GM19468 (cell line): ENCODE results near the gene SYT15.
"Not testable (repeated sequence)": the region's sequence is repeated elsewhere in the genome, so short reads cannot be mapped to it uniquely, and the experiment has no call there.

Experiments
- ATAC-seq: cut with Tn5 transposase; IDR thresholded peaks from one replicate; pipeline ENCODE4 v1.9.1; 2021; ENCODE audit warnings: mild to moderate bottlenecking, moderate library complexity, moderate number of reproducible peaks; ENCODE audit not compliant: unreplicated experiment; ENCODE audit errors: extremely low read depth

The SYT15 gene

GRCh38 chr10:46555713-46556514 lies 23.0 kb upstream of the SYT15 start:
- ATAC-seq, result no peak

DNA sequence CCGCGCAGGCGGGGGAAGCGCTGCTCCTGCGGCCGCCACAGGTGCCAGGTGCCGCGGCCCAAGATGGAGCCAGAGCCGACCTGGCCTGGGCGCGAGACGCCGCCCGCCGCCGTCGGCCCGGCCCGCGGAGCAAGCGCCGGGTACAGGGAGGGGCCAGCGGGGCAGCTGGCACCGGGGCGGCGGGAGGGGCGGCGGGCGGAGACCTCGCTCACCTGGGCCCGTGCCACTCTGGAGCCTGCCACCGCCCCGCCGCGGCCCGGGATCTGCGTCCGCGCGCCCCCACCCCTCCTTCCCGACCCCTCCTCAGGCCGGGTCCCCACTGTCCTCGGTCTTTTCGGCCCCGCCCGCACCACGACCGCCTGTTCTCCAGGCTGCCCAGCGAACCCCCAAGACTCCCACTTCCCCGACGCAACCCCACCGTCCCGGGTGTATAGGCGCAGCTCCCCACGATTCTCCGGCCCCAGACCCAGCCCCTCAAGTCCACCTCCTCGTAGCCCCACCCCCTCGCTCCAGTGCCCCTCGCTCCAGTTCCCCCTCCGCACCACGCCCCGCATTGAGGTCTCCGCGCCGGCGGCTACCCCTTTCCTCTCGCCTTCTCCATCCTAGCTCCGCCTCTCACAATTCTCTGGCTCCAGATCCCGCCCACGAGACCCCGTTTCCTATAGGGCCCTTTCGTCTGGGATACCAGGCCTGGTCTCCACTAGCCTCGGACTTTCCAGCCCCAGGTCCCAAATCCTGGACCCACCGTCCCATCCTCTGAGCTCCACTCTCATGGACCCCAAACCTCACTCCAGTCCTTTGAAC lies 22.2 kb upstream of the SYT15 start, which contains the start of gene GPRIN2:
TSS of gene GPRIN2 (minus strand) at position 144 of the 804 bp plus-strand sequence. CDS start 5,922 bp downstream, outside the sequence.
- no peak for ATAC-seq

GRCh38 chr10:46557319-46558121 lies 21.4 kb upstream of the SYT15 start:
- no peak for ATAC-seq

GRCh38 chr10:46558122-46558391 lies 20.9 kb upstream of the SYT15 start:
- no peak for ATAC-seq

- no peak for ATAC-seq
Measured at GRCh38 chr10:46558392-46559185, 20.3 kb upstream of the SYT15 start.

DNA sequence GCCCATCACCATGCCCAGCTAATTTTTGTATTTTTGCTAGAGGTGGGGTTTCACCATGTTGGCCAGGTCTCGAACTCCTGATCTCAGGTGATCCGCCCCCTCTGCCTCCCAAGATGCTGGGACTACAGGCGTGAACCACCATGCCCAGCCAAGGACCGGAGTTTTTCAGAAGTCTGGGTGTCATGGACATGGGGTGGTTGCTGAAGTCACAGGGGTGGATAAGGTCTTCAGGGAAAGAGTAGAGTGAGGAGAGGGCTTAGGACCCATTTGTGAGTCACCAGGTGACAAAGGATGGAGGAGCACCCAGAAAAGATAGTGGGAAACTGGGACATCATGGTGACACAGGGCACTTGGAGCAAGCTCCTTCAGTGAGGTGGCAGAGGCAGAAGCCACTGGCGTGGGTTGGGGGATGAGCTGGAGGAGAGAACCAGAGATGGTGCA lies 19.7 kb upstream of the SYT15 start:
- no peak for ATAC-seq

DNA sequence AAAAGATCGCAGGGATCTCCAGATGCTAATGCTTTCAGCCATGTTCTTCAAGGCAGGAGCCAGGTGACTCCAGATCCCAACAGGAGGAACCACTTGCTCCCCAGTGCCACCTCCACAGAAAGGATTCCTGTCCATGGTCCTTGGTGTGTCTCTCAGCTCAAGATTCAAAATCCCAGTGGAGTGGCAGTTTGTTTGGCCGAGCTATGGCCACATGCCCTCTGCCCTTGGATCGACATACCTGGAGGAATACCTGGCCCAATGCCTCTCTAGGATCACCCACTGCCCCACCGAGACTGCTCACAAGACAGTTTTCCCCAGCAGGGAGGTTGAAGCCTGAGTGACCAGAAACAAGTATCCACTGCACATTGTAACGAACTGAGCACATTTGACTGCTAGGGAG lies 18.5 kb upstream of the SYT15 start:
- no peak for ATAC-seq

- no peak for ATAC-seq
Measured at GRCh38 chr10:46560952-46561351, 18.0 kb upstream of the SYT15 start.

GRCh38 chr10:46565591-46566332 lies 13.2 kb upstream of the SYT15 start:
- peak; percentile 32 for ATAC-seq

DNA sequence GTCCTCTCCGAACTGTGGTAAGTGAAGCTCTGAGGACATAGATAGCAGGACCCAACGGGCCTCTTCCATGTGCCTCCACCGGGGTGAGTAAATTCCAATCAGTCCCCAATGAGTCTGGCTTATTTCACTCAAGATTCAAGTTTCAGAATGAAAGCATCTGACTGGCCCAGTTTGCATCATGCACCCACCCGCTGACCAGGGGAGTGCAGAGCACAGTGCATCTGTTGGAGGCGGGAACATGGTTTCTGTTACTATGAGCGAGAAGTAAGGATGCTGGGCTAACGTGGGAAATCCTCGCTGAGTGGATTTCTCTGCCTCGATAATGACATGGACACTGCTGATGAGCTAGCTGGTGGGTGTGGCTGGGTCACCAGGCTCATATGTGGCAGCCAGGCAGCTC lies 11.8 kb upstream of the SYT15 start:
- ATAC-seq, result not testable (repeated sequence)

DNA sequence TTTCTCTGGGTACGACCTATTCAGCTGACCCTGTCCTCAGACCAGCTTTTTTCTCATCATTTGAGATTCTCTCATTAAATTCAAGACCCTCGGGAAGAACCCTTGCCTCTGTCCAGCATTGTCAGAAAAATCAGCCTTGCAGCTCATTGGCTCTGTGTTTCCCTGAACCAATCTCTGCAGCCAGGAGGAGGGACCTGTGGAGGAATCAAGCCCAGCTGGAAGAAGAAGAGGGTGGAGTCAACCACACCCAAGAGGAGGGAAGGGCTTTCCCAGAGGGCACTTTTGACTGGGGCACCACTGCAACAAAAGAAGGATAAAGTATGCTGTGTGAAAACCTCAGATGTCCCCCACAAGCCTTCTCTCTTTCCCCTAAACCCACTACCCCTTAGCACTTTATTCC lies 8.3 kb upstream of the SYT15 start:
- ATAC-seq, result not testable (repeated sequence)

DNA sequence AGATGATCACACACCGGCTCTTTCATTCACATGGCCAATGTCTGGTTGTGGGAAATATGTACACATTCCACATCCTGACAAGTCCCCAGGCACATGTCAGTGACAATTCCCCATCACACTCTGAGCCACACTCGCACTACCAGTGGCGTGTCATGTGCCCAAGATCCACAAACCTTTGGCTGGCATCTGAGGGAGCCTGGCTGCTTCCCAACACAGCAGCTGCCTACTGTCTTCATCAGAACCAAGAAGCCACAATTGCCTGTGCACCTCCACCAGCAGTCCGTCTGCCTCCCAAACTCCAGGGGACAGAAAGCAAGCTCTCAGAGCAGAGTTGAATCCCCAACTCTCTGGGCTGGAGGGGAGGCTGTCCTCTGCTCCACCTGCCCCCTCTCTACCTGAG lies 6.2 kb upstream of the SYT15 start:
- ATAC-seq, result not testable (repeated sequence)

DNA sequence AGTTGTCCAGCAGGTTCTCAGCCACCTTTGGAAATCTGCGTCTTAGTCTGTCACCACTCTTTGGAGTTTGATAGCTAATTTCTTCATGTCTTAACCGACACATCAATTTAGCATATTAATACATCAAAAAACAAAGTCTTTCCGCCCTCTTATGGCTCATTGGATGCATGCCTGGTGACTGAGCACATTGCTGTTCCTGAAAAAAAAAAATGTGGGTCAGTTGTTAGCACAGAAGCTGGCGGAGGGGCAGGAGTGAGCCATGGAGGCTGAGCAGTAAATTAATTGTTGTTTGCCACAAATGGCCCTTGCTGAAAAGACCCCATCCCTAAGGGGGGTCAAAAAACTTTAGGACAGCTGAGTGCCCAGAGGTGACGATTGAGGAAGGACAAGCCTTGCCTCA lies 5.6 kb upstream of the SYT15 start:
- not testable (repeated sequence) for ATAC-seq

DNA sequence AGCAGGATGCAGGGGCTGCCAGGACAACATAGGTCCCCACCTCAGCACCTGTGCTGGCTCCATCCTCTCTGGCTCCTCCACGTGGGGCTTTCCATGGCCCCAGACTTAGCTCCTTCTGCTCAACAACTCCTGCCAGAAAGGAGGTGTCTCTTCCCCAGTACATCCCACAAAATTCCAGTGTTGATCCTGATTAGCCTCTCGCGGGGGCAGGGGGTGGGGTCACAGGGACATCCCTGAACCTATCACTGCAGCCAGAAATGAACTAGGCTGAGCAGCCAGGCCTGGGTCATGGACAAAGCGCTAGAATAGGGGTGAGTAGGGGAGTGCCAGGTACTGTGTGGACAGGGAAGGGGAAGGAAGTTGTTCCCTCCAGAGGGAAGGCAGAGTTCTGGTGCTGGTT lies 5.0 kb upstream of the SYT15 start:
- ATAC-seq, result not testable (repeated sequence)

DNA sequence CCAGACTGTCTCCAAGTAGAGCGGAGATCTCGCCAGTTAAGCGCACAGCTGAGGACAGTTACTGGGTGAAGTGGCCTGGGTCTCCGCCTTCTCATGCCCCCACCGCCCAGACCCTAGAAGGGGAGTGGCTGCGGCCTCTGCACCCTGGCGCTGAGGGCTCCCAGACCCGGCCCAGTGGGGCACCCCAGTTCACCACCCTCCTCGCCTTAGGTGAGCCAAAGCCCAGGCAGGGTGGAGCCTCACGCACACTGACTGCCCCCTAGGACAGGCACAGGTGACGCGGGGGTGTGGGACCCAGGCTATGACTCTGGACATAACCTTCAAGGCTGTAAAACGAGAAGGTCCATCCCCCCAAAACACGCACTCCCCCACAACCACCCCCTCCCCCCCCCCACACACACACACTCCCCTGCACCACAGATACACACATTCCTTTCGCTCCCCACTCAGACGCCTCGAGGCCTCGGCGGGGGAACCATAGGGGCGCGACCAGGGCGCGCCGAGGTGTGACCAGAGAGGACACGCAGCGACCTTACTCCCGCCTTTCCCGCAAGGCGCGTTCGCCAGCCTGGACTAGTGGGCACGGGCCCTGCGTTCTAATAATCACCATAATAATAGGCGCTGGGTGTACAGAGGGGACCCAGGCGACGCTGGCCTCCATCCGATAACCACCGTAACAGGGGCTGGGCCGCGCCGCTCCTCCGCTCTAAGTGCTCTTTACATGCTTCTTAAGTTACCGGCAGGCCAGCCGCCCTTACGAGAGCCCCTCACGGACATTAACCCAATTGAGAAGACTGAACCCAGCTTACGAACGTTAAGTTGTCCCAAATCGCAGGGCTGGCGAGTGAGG lies 1.1 kb upstream of the SYT15 start:
- not testable (repeated sequence) for ATAC-seq

- ATAC-seq, result not testable (repeated sequence)
Measured at GRCh38 chr10:46579378-46579777, 450 bp downstream of the SYT15 start.

DNA sequence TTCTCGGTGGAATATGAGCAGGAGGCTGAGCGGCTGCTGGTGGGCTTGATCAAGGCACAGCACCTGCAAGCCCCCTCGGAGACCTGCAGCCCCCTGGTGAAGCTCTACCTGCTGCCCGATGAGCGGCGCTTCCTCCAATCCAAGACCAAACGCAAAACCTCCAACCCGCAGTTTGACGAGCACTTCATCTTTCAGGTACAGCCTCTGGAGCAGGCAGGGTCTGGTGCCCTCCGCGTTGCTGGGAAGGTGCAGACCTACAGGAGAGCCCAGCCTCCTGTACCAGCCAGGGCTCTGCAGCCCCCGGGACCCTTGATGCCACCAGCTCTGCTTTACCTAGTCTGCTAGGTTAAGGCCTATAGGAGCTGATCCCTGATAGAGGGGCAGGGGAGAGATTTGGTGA lies 3.1 kb downstream of the SYT15 start:
- ATAC-seq, result not testable (repeated sequence)

DNA sequence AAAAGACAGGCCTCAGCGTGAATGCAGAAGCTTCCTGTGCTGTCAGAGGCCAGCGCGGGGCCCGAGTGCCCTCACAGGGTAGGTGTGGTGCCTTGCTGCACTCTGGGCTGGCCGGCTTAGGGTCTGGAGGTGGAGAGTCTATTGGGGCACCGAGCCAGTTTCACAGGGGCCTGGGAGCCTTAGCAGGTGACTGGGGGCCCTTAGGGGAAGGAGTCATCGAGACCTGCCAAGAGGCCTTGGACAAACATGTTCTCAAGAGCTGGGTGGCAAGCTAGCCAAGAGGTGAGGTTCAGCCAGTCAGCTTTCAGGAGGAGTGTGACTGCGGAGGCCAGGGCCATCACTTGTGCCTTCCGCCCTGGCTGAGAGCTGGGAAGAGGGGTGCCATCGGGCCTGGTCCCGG lies 3.6 kb downstream of the SYT15 start:
- ATAC-seq, result not testable (repeated sequence)
